Spleen (tissue), 7 donors: Measurements from ENCODE around the gene PRKCB.

Source experiments
- CTCF ChIP-seq, 11 experiments: fragments of 200-600 bp in 7 of 11; fragments of 450-650 bp in 4 of 11; sonication (generic) in 4 of 11; IDR thresholded peaks in 8 of 11; conservative IDR thresholded peaks in 3 of 11; 1 replicate in 7 of 11; 2 replicates in 4 of 11; pipeline versions ENCODE4 v1.4.0 to v1.8.0; 2016 to 2021; ENCODE audit warnings: antibody characterized with exemption in 11 of 11, inconsistent platforms in 4 of 11, mild to moderate bottlenecking in 1 of 11
- POLR2AphosphoS5 ChIP-seq, 3 donors: sonication (generic); formaldehyde crosslinking; IDR thresholded peaks; one replicate each; pipeline ENCODE4 v1.5.1; 2017; ENCODE audit warnings: antibody characterized with exemption in 3 of 3
- donor health status: DM: no; HTN: no; CAD: no; lungs with moderate emphysema.
- donor health status: DM: no; HTN: no; CAD: no.
- donor health status: DM: no; HTN: no; CAD: no.

DNA sequence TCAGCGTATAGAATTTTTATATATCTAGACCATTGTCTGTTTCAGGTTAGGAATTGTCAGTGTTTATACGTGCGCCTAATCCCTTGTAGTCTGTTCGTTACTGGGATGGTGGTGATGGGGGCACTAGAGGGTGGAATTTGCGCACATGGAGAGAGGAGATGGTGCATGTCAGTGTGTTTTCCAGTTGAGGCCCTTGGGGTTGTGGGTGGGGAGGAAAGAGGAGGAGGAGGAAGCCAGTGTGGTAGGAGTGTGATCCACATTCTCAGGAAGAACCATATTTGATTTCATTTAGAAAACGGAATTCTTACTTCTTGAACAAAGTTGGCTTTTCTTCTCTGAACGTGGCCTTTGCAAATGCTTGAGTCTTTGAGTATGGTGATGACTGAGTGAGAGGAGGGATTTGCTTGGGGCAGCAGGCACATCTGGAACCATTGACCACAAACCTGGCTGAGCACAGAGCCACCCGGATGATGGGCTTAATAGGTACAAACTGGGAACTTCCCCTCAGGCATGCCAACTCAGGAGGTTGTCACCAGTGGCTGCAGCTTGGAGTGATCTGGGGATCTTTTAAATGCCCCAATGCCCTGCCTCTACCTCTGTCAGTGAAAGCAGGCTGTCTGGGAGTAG, 98.9 kb downstream of the PRKCB start:
- no peak for TF ChIP-seq CTCF (IDR thresholded peaks at IDR 0.05 in 8 of 11, conservative IDR thresholded peaks at IDR 0.05 in 3 of 11)
- no peak for TF ChIP-seq POLR2AphosphoS5 (IDR thresholded peaks at IDR 0.05)
